GM12874 (cell line): ENCODE results near the gene SOAT2.

Experiments
- TF ChIP-seq, protein P1 (sequence below): IDR thresholded peaks from 2 replicates; pipeline ENCODE4 v1.5.1; 2011; ENCODE audit warnings: low read depth, mild to moderate bottlenecking, control low read depth, low read length, moderate library complexity; ENCODE audit not compliant: insufficient read depth

SOAT2 gene

DNA sequence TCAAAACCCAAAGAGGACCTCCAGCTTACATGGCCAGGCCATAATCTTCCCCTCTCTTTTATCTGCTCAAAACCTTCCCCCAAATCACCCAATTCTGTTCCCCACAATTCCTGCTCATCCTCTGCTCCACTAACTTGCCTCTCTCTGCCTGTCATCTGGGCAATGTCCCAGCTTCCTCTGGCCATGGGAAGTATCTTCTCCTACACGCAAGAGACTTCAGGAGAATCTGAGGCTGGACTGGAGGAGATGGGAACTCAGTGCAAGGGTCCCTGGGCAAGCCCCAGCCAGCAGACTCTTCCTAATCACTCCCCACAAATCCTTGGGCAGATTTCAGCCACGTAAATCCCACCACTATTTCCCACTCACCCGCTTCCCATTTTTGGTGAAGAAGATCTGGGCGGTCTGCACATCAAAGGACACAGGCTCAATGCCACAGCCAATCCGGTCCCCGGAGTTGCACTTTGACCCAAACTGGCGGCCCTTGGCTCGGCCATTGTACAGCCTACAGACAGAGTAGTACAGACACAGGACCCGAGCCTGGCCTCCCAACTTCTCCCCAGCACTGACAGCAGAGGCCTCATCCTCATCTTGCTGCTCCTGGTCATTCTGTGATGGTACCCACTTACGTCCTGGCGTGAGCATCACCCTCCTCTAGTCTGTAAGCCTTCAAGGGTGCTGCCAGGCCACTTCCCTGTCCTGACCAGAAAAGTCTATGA, 28.8 kb upstream of the SOAT2 start:
- TF ChIP-seq, protein P1, sequence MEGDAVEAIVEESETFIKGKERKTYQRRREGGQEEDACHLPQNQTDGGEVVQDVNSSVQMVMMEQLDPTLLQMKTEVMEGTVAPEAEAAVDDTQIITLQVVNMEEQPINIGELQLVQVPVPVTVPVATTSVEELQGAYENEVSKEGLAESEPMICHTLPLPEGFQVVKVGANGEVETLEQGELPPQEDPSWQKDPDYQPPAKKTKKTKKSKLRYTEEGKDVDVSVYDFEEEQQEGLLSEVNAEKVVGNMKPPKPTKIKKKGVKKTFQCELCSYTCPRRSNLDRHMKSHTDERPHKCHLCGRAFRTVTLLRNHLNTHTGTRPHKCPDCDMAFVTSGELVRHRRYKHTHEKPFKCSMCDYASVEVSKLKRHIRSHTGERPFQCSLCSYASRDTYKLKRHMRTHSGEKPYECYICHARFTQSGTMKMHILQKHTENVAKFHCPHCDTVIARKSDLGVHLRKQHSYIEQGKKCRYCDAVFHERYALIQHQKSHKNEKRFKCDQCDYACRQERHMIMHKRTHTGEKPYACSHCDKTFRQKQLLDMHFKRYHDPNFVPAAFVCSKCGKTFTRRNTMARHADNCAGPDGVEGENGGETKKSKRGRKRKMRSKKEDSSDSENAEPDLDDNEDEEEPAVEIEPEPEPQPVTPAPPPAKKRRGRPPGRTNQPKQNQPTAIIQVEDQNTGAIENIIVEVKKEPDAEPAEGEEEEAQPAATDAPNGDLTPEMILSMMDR = no peak

DNA sequence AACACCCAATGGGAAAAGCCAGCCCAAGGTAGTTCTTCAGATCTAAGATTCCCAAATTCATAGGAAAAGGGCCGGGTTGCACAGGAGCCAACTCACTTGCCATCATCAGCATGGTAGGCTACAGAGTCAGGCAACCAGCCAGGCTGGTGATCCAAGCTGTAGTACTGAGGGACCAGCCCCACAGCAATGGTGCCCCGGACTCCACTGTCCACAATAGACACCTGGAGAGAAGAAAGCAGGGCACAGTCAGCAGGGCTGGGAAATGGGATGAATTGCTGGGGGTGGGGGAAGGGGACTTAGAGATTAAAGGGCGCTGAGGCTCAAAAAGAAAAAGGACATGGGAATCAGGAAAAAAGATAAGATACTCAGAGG, 28.3 kb upstream of the SOAT2 start:
- TF ChIP-seq, protein P1 = no peak

DNA sequence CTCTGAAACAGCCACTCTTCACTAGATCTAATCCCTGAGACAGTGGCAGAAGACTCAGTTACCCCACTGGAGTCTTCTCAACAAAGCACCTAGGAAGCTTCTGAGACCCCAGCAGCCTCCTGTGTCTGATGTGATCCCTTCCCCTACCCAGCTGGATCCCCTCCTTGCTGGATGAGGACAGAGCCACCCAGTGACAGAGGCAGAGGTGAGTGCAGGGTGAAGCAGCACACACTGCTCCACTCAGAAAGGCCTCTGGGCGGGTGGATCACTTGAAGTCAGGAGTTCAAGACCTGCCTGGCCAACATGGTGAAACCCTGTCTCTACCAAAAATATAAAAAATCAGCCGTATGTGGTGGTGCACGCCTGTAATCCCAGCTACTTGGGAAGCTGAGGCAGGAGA, 26.8 kb upstream of the SOAT2 start:
- TF ChIP-seq, protein P1 = no peak

DNA sequence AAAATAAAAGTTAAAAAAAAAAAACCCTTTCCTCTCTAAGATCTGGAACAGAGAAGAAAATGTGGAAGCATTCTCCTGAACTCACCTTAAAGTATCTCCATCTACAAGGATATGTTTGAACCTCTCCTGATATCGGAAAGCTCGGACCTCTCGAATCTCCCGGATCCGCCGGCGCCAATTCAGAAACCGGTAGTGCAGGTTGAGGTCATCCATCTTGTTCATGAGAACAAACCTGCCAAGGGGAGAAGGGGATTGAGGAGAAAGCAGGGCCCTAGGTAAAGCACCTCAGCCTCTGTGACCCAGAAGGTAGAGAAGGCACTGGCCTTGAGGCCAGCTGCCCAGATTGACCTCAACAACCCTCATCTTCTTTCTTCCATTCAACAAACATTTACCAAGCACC, 26.3 kb upstream of the SOAT2 start:
- TF ChIP-seq, protein P1 = no peak

DNA sequence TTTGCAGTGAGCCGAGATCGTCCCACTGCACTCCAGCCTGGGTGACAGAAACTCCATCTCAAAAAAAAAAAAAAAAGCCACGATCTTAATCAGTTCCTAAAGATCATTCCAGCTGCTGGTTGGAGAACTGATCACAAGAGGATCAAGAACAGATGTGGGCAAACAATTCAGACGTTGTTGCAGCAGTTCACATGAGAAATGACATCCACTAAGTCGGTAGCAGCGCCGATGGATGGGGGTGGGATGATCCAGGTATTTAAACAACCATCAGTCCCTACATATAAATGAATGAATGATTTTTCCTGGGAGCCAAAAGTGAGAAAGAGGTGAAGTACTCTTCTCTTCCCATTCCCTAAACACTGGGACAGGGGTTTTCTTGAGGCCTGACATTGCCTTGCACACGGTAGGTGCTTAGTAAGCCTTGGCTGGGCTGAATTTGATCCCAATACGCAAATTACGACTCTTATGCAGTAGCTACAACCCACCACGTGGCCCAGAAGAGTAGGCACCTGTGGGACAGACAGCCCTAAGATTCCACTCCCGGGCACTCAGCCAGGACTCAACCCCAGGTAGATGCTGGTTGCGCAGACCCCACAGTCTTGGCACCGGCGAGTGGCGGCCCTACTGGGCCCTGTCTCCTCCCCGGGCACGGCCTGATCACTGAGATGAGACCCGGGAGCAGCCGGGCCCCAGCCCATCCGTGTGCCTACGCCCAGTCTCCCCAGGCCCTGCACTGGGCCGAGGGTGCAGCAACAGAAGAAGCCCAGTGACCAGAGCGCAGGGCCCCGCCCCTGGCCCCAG, 24.7 kb upstream of the SOAT2 start:
- TF ChIP-seq, protein P1 = 0 out of 2 replicates have a peak, but pooled peaks have one; percentile 7

DNA sequence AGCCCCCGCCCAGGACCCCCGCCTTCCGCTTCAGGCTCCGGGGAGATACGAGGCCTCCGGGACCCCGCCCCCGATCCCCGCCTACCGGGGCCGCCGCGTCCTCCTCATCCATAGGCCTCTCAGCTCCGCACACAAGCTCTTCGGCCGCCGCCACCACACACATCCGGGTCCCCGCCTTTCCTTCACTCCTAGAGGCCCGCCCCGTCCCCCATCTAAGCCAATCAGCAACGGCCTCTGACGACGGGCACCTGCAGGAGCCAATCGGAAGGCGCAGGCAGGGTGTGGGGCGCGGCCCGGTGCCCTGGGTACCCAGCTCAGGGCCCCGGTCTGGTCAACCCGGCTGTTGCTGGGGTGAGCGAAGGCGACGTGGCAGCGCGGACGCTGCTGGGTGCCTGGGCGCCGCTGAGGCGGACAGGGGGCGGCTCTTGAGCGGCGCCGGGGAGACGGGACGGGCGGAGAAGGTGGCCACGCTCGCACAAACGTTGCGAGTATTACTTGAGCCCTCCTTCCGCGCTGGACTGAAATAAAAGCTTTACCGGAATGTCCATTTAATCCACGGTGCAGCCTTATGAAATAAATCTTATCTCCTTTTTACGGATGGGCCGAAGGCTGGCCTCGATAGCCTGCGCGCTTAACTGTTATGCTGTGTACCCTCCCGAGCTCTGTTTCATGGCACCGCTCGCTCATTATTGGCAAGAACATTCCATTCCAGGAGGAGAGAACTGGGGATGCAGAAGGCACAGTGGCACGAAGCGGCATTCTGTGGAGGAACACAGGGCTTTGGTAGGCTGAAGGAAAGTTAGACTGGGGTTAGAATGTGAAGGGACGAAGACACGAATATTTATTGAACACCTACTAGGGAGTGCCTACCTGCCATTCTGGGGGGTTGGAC, 23.8 kb upstream of the SOAT2 start, which contains the start of gene SPRYD3:
TSS of gene SPRYD3 (minus strand) at position 165 of the 892 bp plus-strand sequence. CDS start at position 108, 57 bp downstream.
- TF ChIP-seq, protein P1 = no peak
